ACC112 (cell line): ENCODE results near the gene SDCCAG8.

ENCODE experiments used
- H2AFZ ChIP-seq: fragments of 200-600 bp; sonication (generic); one replicate; pipeline ENCODE4 v1.6.0; 2017; ENCODE audit warnings: antibody characterized with exemption, low read length; ENCODE audit not compliant: unreplicated experiment
- H3K27ac ChIP-seq: fragments of 200-600 bp; sonication (generic); 2 replicates; pipeline ENCODE4 v1.5.1; 2014; ENCODE audit warnings: low read depth, mild to moderate bottlenecking, antibody characterized with exemption, low read length, moderate library complexity
- H3K27me3 ChIP-seq: fragments of 200-600 bp; sonication (generic); 2 replicates; pipeline ENCODE4 v1.6.1; 2014; ENCODE audit warnings: mild to moderate bottlenecking, antibody characterized with exemption, low read length, moderate library complexity, mixed read lengths; ENCODE audit not compliant: insufficient read depth
- H3K36me3 ChIP-seq: fragments of 200-600 bp; sonication (generic); 2 replicates; pipeline ENCODE4 v1.6.1; 2016; ENCODE audit warnings: mild to moderate bottlenecking, antibody characterized with exemption, low read length, moderate library complexity, mixed read lengths; ENCODE audit not compliant: insufficient read depth
- H3K4me1 ChIP-seq: fragments of 200-600 bp; sonication (generic); one replicate; pipeline ENCODE4 v1.6.1; 2016; ENCODE audit warnings: low read length, mixed read lengths; ENCODE audit not compliant: insufficient read depth, unreplicated experiment, control insufficient read depth
- H3K4me3 ChIP-seq: fragments of 200-600 bp; sonication (generic); 2 replicates; pipeline ENCODE4 v1.5.1; 2014; ENCODE audit warnings: mild to moderate bottlenecking, low read depth, low read length
- H3K79me2 ChIP-seq: fragments of 200-600 bp; sonication (generic); one replicate; pipeline ENCODE4 v1.6.0; 2016; ENCODE audit warnings: low read length; ENCODE audit not compliant: control insufficient read depth, unreplicated experiment, insufficient read depth

SDCCAG8 gene

DNA sequence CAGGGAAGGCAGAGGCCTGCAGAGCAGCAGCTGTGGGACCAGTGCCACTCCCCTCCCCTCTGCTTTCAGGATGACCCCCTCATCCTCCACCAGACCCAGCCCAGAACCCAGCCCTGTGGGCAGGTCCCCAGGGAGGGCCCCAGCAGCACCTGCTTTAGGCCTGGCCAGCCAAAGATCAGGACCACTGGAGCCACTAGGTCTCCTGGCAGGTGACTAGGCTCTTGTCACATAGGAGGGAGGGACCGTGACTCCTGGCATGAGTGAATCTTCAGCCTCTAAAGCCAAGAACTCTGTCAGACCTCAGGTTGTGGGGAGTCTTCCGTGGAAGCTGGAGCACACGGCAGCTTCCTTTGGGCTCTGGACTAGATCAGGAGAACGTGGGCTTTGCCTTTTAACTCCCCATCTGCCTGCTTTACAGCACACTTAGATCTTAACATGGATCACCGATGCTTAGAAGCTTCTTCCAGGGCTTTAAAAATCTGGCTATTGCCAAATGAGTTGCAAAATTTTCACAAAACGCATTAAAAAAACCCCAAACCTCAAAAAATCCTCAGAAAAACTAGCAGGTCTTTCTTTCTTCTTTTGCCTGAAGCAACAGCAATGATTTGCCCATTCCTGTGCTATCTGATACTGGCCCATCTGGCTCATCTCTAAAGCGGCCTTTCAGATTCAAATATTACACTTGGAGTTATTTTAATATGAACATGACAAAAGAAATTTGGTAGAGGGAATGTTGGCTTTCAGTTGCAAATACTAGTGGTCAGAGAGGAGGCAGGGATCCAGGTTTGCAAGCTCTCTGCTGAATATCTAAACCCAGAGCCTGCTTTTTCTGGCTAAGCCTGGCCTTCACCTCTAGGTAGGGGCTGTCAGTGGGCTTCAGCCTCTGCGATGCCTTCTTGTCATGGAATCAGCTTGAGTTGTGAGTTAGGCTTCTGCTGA, 235.2 kb downstream of the SDCCAG8 start:
- no peaks in the 10 kb centered on the region for H3K27me3 ChIP-seq
- no peak overlapping the region for H3K27ac ChIP-seq

DNA sequence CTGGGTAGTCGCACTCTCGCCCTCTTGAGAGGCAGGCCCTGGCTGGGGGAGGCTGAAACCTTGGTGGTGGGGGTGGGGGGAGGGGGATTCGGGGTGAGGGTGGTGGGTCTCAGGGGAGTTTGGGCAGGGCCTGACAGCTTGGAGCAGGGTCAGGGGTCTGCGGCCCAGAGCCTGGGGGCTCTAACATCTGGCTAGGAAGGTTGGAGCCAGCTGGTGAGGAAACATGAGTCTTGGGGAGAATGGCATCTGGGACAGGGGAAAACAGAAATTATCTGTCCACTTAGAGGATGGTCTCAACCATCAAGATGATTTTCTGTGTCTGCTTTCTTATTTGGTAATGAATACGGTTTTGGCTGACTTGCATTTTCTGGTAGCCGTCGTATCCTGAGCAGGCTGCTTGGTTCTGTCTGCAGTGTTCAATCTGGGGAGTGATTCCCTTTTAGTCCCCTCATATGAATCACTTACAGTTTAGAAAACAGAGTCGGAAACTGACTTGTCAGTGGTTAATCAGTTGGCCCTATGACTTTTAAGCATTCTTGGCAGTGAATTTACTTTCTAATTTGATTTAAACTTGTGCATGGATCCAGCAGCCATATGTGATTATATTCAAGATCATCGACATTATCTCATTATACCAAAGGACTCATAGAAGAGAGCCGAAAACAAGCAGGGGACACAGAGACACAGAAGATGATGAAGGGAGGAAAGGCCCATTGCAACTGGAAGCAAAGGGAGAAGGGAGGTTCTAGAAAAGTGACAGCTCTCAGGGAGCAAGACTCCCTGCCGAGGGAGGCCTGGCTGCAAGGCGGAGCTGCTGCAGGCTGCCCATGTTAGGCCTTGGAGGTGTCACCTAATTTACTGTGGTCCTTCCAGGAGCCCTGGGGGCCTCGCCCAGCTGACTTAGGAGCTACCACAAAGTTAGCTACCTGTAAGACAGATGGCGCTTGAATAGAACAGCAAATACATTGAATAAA, 237.6 kb downstream of the SDCCAG8 start:
- Histone ChIP-seq H3K79me2 (no peaks in the 10 kb centered on the region), H3K4me3 (no peak overlapping the region), H3K27ac (peak overlapping the region; percentile 0; the same call in 1 of the 2 replicates), H3K27me3 (no peaks in the 10 kb centered on the region), H3K36me3 (no peaks in the 10 kb centered on the region), H2AFZ (no peak overlapping the region), H3K4me1 (peaks cover 9% of the 10 kb centered on the region)

More for the DNA sequence above, 235.2 kb downstream of the SDCCAG8 start:
- Histone ChIP-seq H2AFZ (no peak overlapping the region), H3K4me1 (peaks cover 9% of the 10 kb centered on the region), H3K36me3 (no peaks in the 10 kb centered on the region), H3K79me2 (no peaks in the 10 kb centered on the region), H3K4me3 (no peak overlapping the region)

GRCh38 chr1:243494741-243495431, 239.0 kb downstream of the SDCCAG8 start:
- no peaks in the 10 kb centered on the region for H3K27me3 ChIP-seq
- 0 out of 2 replicates have a peak, but pooled peaks cover 3% of the 10 kb centered on the region for H3K36me3 ChIP-seq
- H3K4me3 ChIP-seq: no peak overlapping the region
- no peak overlapping the region for H2AFZ ChIP-seq
- peaks cover 9% of the 10 kb centered on the region for H3K4me1 ChIP-seq
- H3K27ac ChIP-seq: peak overlapping the region; percentile 17; the same call in 1 of the 2 replicates
- H3K79me2 ChIP-seq: no peaks in the 10 kb centered on the region

GRCh38 chr1:243495442-243496186, 239.8 kb downstream of the SDCCAG8 start:
- no peaks in the 10 kb centered on the region for H3K79me2 ChIP-seq
- H3K27me3 ChIP-seq: no peaks in the 10 kb centered on the region
- no peak overlapping the region for H3K4me3 ChIP-seq
- no peak overlapping the region for H2AFZ ChIP-seq
- H3K27ac ChIP-seq: peak overlapping the region; percentile 17; the same call in 1 of the 2 replicates
- 0 out of 2 replicates have a peak, but pooled peaks cover 3% of the 10 kb centered on the region for H3K36me3 ChIP-seq
- H3K4me1 ChIP-seq: peaks cover 12% of the 10 kb centered on the region

- Histone ChIP-seq H3K36me3 (0 out of 2 replicates have a peak, but pooled peaks cover 3% of the 10 kb centered on the region), H3K4me1 (peaks cover 18% of the 10 kb centered on the region), H3K4me3 (no peak overlapping the region), H2AFZ (no peak overlapping the region), H3K27ac (0 out of 2 replicates have a peak overlapping the region, but pooled peaks have one; percentile 17), H3K79me2 (no peaks in the 10 kb centered on the region), H3K27me3 (no peaks in the 10 kb centered on the region)
These were observed 240.4 kb downstream of the SDCCAG8 start for GRCh38 chr1:243496187-243496646.

DNA sequence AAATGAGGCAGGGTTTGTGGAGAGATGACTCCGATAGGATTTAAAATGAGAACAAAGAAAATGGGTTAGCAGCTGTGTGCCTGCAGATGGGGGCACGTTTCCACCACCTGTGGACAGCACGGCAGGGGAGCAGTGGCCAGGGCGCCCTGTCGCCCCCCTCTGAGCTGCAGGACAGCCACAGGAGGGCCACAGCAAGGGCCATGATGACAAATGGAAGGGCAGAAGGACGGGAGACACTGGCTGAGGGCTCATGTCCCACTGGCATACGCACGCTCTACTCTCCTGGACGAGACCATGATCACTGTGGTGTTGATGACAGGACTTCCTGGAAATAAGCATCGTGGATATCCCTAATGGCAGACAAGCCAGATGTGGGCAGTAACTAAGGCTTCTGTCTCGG, 241.0 kb downstream of the SDCCAG8 start:
- Histone ChIP-seq H3K79me2 (no peaks in the 10 kb centered on the region), H3K4me1 (peaks cover 21% of the 10 kb centered on the region), H3K36me3 (0 out of 2 replicates have a peak, but pooled peaks cover 3% of the 10 kb centered on the region), H3K27me3 (no peaks in the 10 kb centered on the region), H3K27ac (no peak overlapping the region), H3K4me3 (no peak overlapping the region), H2AFZ (no peak overlapping the region)

- Histone ChIP-seq H3K27me3 (no peaks in the 10 kb centered on the region), H3K27ac (no peak overlapping the region), H2AFZ (no peak overlapping the region), H3K79me2 (no peaks in the 10 kb centered on the region), H3K36me3 (0 out of 2 replicates have a peak, but pooled peaks cover 3% of the 10 kb centered on the region), H3K4me3 (no peak overlapping the region), H3K4me1 (peaks cover 21% of the 10 kb centered on the region)
These were observed 242.3 kb downstream of the SDCCAG8 start for GRCh38 chr1:243497939-243498681.

GRCh38 chr1:243499248-243499647, 243.4 kb downstream of the SDCCAG8 start:
- no peaks in the 10 kb centered on the region for H3K79me2 ChIP-seq
- 0 out of 2 replicates have a peak, but pooled peaks cover 3% of the 10 kb centered on the region for H3K36me3 ChIP-seq
- H3K27me3 ChIP-seq: no peaks in the 10 kb centered on the region
- no peak overlapping the region for H3K27ac ChIP-seq
- peaks cover 17% of the 10 kb centered on the region for H3K4me1 ChIP-seq
- H2AFZ ChIP-seq: no peak overlapping the region
- H3K4me3 ChIP-seq: no peak overlapping the region

- H3K79me2 ChIP-seq: no peaks in the 10 kb centered on the region
- peaks cover 13% of the 10 kb centered on the region for H3K4me1 ChIP-seq
- no peak overlapping the region for H2AFZ ChIP-seq
- H3K27me3 ChIP-seq: no peaks in the 10 kb centered on the region
- H3K4me3 ChIP-seq: no peak overlapping the region
- H3K36me3 ChIP-seq: peaks cover 5% of the 10 kb centered on the region
- no peak overlapping the region for H3K27ac ChIP-seq
These were observed 243.9 kb downstream of the SDCCAG8 start for GRCh38 chr1:243499711-243500110.
